SU-DHL-6 (cell line): Measurements from ENCODE around the gene RAMACL.

Experiments
- H2AFZ ChIP-seq: fragments of 200-600 bp; sonication (generic); 2 replicates; pipeline ENCODE4 v1.6.1; 2014; ENCODE audit warnings: low read depth, mild to moderate bottlenecking, moderate library complexity, mixed read lengths, antibody characterized with exemption, low read length; ENCODE audit not compliant: severe bottlenecking
- H3F3A ChIP-seq: fragments of 200-600 bp; shearing (Covaris generic); 2 replicates; pipeline ENCODE4 v1.6.0; 2016; ENCODE audit warnings: antibody characterized with exemption, mild to moderate bottlenecking; ENCODE audit not compliant: insufficient read depth
- H3K27ac ChIP-seq: fragments of 200-600 bp; sonication (generic); 2 replicates; pipeline ENCODE4 v1.5.1; 2016; ENCODE audit warnings: low read depth, mild to moderate bottlenecking, low read length, moderate library complexity, mixed read lengths
- H3K27me3 ChIP-seq: fragments of 200-600 bp; sonication (generic), shearing (Covaris generic); 2 replicates; pipeline ENCODE4 v1.6.0; 2014; ENCODE audit warnings: mild to moderate bottlenecking, low read length
- H3K36me3 ChIP-seq: fragments of 200-600 bp; sonication (generic); 2 replicates; pipeline ENCODE4 v1.6.1; 2014; ENCODE audit warnings: mild to moderate bottlenecking, low read length, mixed read lengths
- H3K4me2 ChIP-seq: fragments of 300-600, 200-600 bp; shearing (Covaris generic), sonication (generic); 2 replicates; pipeline ENCODE4 v1.6.0; 2014; ENCODE audit warnings: low read length, low read depth, mild to moderate bottlenecking; ENCODE audit not compliant: poor library complexity, severe bottlenecking
- H3K4me3 ChIP-seq: fragments of 200-600 bp; sonication (generic); 2 replicates; pipeline ENCODE4 v1.5.1; 2014; ENCODE audit warnings: antibody characterized with exemption, low read length, mild to moderate bottlenecking, mixed read lengths; ENCODE audit not compliant: insufficient read depth, poor library complexity, severe bottlenecking
- H3K79me2 ChIP-seq: fragments of 200-600 bp; sonication (generic); 2 replicates; pipeline ENCODE4 v1.6.1; 2014; ENCODE audit warnings: mild to moderate bottlenecking, low read length, moderate library complexity; ENCODE audit not compliant: insufficient read depth
- H3K9ac ChIP-seq: fragments of 200-600 bp; sonication (generic); 2 replicates; pipeline ENCODE4 v1.7.0; 2014; ENCODE audit warnings: mild to moderate bottlenecking, low read length
- H3K9me2 ChIP-seq: fragments of 200-600 bp; sonication (generic); replicated peaks from 2 replicates; pipeline ENCODE4 v1.6.1; 2014; ENCODE audit warnings: low read length; ENCODE audit not compliant: insufficient read depth
- H3K9me3 ChIP-seq: fragments of 200-600 bp; sonication (generic); 2 replicates; pipeline ENCODE4 v1.6.1; 2014; ENCODE audit warnings: low read length, mixed read lengths; ENCODE audit not compliant: insufficient read depth
- H4K20me1 ChIP-seq: fragments of 200-600 bp; sonication (generic); 2 replicates; pipeline ENCODE4 v1.6.1; 2014; ENCODE audit warnings: low read depth, mild to moderate bottlenecking, antibody characterized with exemption, low read length, moderate library complexity, mixed read lengths
- EZH2phosphoT487 ChIP-seq: fragments of 200-600 bp; sonication (generic), shearing (Covaris generic); conservative IDR thresholded peaks from 2 replicates; pipeline ENCODE4 v1.6.1; 2018; ENCODE audit warnings: mild to moderate bottlenecking, antibody characterized with exemption, low read length, moderate library complexity, mixed read lengths
- TF ChIP-seq, protein P1 (sequence below): fragments of 200-600 bp; sonication (generic); IDR thresholded peaks from one replicate; pipeline ENCODE4 v1.5.1; 2017; ENCODE audit warnings: antibody characterized with exemption, mild to moderate bottlenecking, low read length, moderate library complexity; ENCODE audit not compliant: insufficient read depth, poor library complexity, severe bottlenecking

Gene RAMACL

DNA sequence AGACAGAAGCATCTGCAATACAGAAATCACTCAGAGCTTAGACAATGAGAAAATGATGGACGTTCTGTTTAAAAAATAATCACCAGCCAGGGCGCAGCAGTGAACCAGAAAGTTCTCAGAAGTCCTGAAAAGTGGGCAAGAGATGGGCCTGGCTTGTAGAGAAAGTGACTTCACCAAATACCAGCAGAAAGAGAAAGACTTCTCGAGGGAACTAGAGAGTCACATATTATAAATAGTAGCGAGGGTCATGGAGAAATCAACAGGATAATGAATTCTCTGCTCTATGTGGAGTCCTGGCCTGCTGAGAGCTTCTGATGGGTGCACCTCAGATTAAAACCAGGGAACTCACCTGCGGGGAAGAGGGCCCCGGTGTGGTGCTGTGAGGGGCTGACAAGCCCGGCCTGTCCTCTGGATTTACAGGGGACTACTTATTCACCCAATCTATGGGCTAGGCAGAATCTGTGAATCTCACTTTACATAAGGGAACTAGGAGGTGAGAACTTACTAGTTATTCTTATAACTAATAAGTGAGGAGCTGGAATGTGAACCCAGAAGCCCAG lies 5.6 kb upstream of the RAMACL start:
- Histone ChIP-seq H2AFZ (no peak overlapping the region), H3K9ac (no peak overlapping the region), H3K4me3 (no peak overlapping the region), H3K4me2 (no peak overlapping the region), H3K36me3 (no peaks in the 10 kb centered on the region), H3F3A (0 out of 2 replicates have a peak, but pooled peaks cover 3% of the 10 kb centered on the region), H3K9me3 (no peaks in the 10 kb centered on the region), H3K27me3 (no peaks in the 10 kb centered on the region), H3K79me2 (no peaks in the 10 kb centered on the region), H3K27ac (no peak overlapping the region), H3K9me2 (no peaks in the 10 kb centered on the region), H4K20me1 (no peaks in the 10 kb centered on the region)
- TF ChIP-seq EZH2phosphoT487, result no peak
- TF ChIP-seq, protein P1, sequence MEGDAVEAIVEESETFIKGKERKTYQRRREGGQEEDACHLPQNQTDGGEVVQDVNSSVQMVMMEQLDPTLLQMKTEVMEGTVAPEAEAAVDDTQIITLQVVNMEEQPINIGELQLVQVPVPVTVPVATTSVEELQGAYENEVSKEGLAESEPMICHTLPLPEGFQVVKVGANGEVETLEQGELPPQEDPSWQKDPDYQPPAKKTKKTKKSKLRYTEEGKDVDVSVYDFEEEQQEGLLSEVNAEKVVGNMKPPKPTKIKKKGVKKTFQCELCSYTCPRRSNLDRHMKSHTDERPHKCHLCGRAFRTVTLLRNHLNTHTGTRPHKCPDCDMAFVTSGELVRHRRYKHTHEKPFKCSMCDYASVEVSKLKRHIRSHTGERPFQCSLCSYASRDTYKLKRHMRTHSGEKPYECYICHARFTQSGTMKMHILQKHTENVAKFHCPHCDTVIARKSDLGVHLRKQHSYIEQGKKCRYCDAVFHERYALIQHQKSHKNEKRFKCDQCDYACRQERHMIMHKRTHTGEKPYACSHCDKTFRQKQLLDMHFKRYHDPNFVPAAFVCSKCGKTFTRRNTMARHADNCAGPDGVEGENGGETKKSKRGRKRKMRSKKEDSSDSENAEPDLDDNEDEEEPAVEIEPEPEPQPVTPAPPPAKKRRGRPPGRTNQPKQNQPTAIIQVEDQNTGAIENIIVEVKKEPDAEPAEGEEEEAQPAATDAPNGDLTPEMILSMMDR, result no peak

DNA sequence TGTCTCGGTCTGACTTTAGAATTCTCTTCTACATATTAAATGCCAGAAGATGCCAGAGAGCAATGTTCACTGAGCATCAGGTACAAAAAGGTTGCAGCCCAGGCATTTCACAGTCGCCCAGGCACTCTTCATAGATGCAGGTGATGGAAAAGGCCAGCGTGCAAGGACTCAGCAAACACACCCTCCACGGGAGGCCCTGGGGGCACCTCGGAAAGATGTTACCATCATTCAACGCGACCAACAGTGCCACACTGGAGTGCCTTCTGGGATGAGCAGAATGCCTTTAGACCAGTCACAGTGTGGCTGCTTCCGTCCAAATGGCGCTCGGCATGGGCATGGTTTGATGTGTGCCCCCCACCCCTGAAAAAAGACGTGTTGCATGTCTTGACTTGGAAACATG lies 4.5 kb upstream of the RAMACL start:
- Histone ChIP-seq H3F3A (0 out of 2 replicates have a peak, but pooled peaks cover 3% of the 10 kb centered on the region), H4K20me1 (no peaks in the 10 kb centered on the region), H3K36me3 (no peaks in the 10 kb centered on the region), H3K9ac (no peak overlapping the region), H2AFZ (no peak overlapping the region), H3K27me3 (no peaks in the 10 kb centered on the region), H3K4me3 (no peak overlapping the region), H3K9me2 (no peaks in the 10 kb centered on the region), H3K27ac (no peak overlapping the region), H3K9me3 (no peaks in the 10 kb centered on the region), H3K79me2 (no peaks in the 10 kb centered on the region), H3K4me2 (no peak overlapping the region)
- TF ChIP-seq, protein P1, result no peak

DNA sequence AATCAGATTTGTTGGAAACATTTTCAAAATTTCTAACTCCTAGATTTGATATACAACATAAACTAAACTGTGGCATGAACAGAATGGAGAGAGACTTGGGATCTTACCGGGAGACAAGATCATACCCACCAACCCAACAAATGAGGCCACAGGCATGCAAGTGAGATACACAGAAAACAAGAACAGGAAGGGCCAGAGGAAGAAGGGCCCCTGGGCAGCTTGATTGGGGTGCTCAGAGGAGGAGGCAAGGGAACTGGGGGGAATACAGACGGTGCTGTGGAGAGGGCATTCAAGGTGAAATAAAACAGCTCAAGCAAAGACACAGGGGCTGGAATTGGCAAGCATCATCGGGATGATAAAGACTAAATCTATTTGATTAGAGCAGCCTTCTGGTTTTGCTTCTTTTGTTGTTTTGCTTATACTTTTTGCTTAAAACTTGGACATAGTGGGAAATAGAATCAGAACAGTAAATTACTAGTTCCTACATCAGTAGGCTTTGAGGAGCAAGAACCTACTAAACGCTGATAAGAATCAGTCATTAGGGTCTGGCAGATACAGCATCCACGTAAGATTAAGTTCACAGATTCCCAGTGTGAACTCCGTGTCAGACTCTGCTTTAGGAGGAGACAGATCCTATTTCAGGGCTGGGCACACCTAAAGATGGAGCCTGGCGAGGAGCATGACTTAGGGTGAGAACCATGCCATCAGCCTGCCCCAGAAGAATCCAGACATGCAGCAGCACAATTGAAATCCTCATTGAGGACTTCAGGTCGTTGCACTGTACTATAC lies 3.5 kb upstream of the RAMACL start:
- no peak for TF ChIP-seq EZH2phosphoT487
- TF ChIP-seq, protein P1, result no peak
- Histone ChIP-seq H3K4me2 (no peak overlapping the region), H4K20me1 (no peaks in the 10 kb centered on the region), H3K9me2 (no peaks in the 10 kb centered on the region), H3K27ac (no peak overlapping the region), H3K79me2 (no peaks in the 10 kb centered on the region), H3K36me3 (no peaks in the 10 kb centered on the region), H3K4me3 (no peak overlapping the region), H3K9me3 (no peaks in the 10 kb centered on the region), H3K9ac (no peak overlapping the region), H2AFZ (no peak overlapping the region), H3K27me3 (no peaks in the 10 kb centered on the region), H3F3A (0 out of 2 replicates have a peak, but pooled peaks cover 3% of the 10 kb centered on the region)
